ENCODE measurements around the gene IGIP. TPM values are rescaled to one million over a fixed set of nuclear protein-coding genes. Genes with fewer than 3 reads are reported as not detected.

Gene IGIP
- total RNA-seq (2022; extraction: Qiagen RNA extraction): 0.60 to 1.1 TPM (median 0.85 TPM) in 5 replicates

GRCh38 chr5:140125637-140126036 lies at the start of gene IGIP:
IGIP (plus strand) TSS chr5:140125937; CDS start chr5:140128477, 2,540 bp downstream.

GRCh38 chr5:140113699-140114263 lies 12.0 kb upstream of the IGIP start, which contains the start of gene PURA:
PURA (plus strand) TSS chr5:140114109; CDS start chr5:140114182, 73 bp downstream.

GRCh38 chr5:140174465-140175366 lies 49.0 kb downstream of the IGIP start, which contains the start of gene CYSTM1:
CYSTM1 (plus strand) TSS chr5:140175188; CDS start chr5:140194466, 19,278 bp downstream.

Other genes with a start within 250 kb of the IGIP start
- 1.8 to 2.4 TPM (median 2.0 TPM) in 5 replicates for gene NRG2, start 82.6 kb upstream of the IGIP start, total RNA-seq (2022; extraction: Qiagen RNA extraction)
- gene PURA, start 11.8 kb upstream of the IGIP start, total RNA-seq (2022; extraction: Qiagen RNA extraction): 3.9 to 6.2 TPM (median 5.3 TPM) in 5 replicates
- 136 to 252 TPM (median 141 TPM) in 5 replicates for gene CYSTM1, start 49.3 kb downstream of the IGIP start, total RNA-seq (2022; extraction: Qiagen RNA extraction)
- 86.3 to 143 TPM (median 88.9 TPM) in 5 replicates for gene PFDN1, start 177.2 kb downstream of the IGIP start, total RNA-seq (2022; extraction: Qiagen RNA extraction)
- 5.5 to 6.7 TPM (median 5.7 TPM) in 5 replicates for gene HBEGF, start 220.7 kb downstream of the IGIP start, total RNA-seq (2022; extraction: Qiagen RNA extraction)
- gene SLC4A9, start 234.3 kb downstream of the IGIP start, total RNA-seq (2022; extraction: Qiagen RNA extraction): 0.04 TPM in 1 of 5 replicates, not detected in the others

Data from A549 treated with dexamethasone at 1 μM for 4 hours (cell line).